IMR-90 (cell line): Measurements from ENCODE around the gene ITPK1. TPM values are rescaled to one million over a fixed set of nuclear protein-coding genes. Genes with fewer than 3 reads are reported as not detected.
A peak's percentile ranks its signal among the peaks of the same experiment; 100 is the strongest.

Experiments used
- ATAC-seq: fragments of 200-7000 bp; cut with Tn5 transposase; 2 replicates; pipeline ENCODE4 v1.9.1; 2020; ENCODE audit warnings: low read depth, mild to moderate bottlenecking, moderate library complexity
- BruUV-seq: library from RNA; stranded (reverse); fragments of 400-500 nt; replicated peaks from 2 replicates; lab custom pipeline; 2021; lab: Mats Ljungman, UMichigan
- CTCF ChIA-PET: fragments of 300-600 bp; formaldehyde crosslinking; extraction: SDS; loops from one replicate; lab custom pipeline; 2021; ENCODE audit warnings: antibody characterized with exemption; lab: Yijun Ruan, JAX
- POLR2A ChIA-PET: fragments of 300-600 bp; sonication (Branson Sonifier 250); formaldehyde crosslinking; loops from one replicate; lab custom pipeline; 2022; ENCODE audit warnings: antibody characterized with exemption; ENCODE audit not compliant: unreplicated experiment; lab: Charles Lee
- DNase-seq: peaks from one replicate; pipeline ENCODE4 v3.0.0; 2013
- H2AFZ ChIP-seq: replicated peaks from 2 replicates; pipeline ENCODE3; 2013; ENCODE audit warnings: low read length, mild to moderate bottlenecking; ENCODE audit not compliant: poor library complexity
- H2AK5ac ChIP-seq: 2 replicates; pipeline ENCODE4 v1.6.1; 2013; ENCODE audit warnings: low read depth, low read length, inconsistent platforms
- H2AK9ac ChIP-seq: replicated peaks from 2 replicates; pipeline ENCODE3; 2013; ENCODE audit warnings: mild to moderate bottlenecking, low read depth, low read length, moderate library complexity; ENCODE audit not compliant: poor library complexity
- H2BK120ac ChIP-seq: 2 replicates; pipeline ENCODE4 v1.6.1; 2013; ENCODE audit warnings: low read depth, low read length, inconsistent platforms
- H2BK15ac ChIP-seq: 3 replicates; pipeline ENCODE4 v1.6.1; 2013; ENCODE audit warnings: low read depth, low read length, inconsistent platforms
- H2BK20ac ChIP-seq: 2 replicates; pipeline ENCODE4 v1.6.1; 2013; ENCODE audit warnings: low read depth, mild to moderate bottlenecking, inconsistent platforms, low read length, moderate library complexity
- H2BK5ac ChIP-seq: 2 replicates; pipeline ENCODE4 v1.6.1; 2013; ENCODE audit warnings: mild to moderate bottlenecking, low read depth, low read length, inconsistent platforms; ENCODE audit not compliant: poor library complexity, severe bottlenecking
- H3K14ac ChIP-seq: replicated peaks from 2 replicates; pipeline ENCODE4 v1.6.1; 2013; ENCODE audit warnings: low read depth, low read length, inconsistent platforms
- H3K18ac ChIP-seq: 2 replicates; pipeline ENCODE4 v1.6.1; 2013; ENCODE audit warnings: low read depth, low read length, control low read depth
- H3K23ac ChIP-seq: 2 replicates; pipeline ENCODE4 v1.6.1; 2013; ENCODE audit warnings: low read depth, low read length, inconsistent platforms
- H3K27ac ChIP-seq: 2 replicates; pipeline ENCODE4 v1.5.1; 2013; ENCODE audit warnings: mild to moderate bottlenecking, control low read depth, low read length; ENCODE audit not compliant: insufficient read depth
- H3K27me3 ChIP-seq: 2 replicates; pipeline ENCODE4 v1.6.1; 2013; ENCODE audit warnings: low read length; ENCODE audit not compliant: control insufficient read depth, insufficient read depth
- H3K36me3 ChIP-seq: 2 replicates; pipeline ENCODE4 v1.6.1; 2013; ENCODE audit warnings: low read length, mixed read lengths; ENCODE audit not compliant: control insufficient read depth, insufficient read depth
- H3K4ac ChIP-seq: 2 replicates; pipeline ENCODE4 v1.6.1; 2013; ENCODE audit warnings: low read depth, low read length, inconsistent platforms
- H3K4me1 ChIP-seq: 2 replicates; pipeline ENCODE4 v1.6.1; 2013; ENCODE audit warnings: low read length, mixed read lengths; ENCODE audit not compliant: control insufficient read depth, insufficient read depth
- H3K4me2 ChIP-seq: 2 replicates; pipeline ENCODE4 v1.6.1; 2013; ENCODE audit warnings: low read depth, mild to moderate bottlenecking, control low read depth, low read length, moderate library complexity
- H3K4me3 ChIP-seq: 2 replicates; pipeline ENCODE4 v1.5.1; 2013; ENCODE audit warnings: low read depth, mild to moderate bottlenecking, control low read depth, low read length, moderate library complexity; ENCODE audit not compliant: insufficient read depth
- H3K56ac ChIP-seq: 2 replicates; pipeline ENCODE4 v1.6.1; 2013; ENCODE audit warnings: low read length, inconsistent platforms; ENCODE audit not compliant: insufficient read depth; ENCODE audit errors: extremely low read depth
- H3K79me1 ChIP-seq, 2 experiments: 2 replicates each; pipeline ENCODE4 v1.6.1; 2013; ENCODE audit warnings: low read length in 2 of 2, inconsistent platforms in 1 of 2, low read depth in 1 of 2
- H3K9ac ChIP-seq: 2 replicates; pipeline ENCODE4 v1.6.1; 2013; ENCODE audit warnings: low read depth, low read length, control low read depth
- H3K9me1 ChIP-seq: 2 replicates; pipeline ENCODE4 v1.6.1; 2013; ENCODE audit warnings: low read length, inconsistent platforms; ENCODE audit not compliant: insufficient read depth
- H3K9me3 ChIP-seq: 2 replicates; pipeline ENCODE4 v1.6.1; 2013; ENCODE audit warnings: low read length; ENCODE audit not compliant: control insufficient read depth, insufficient read depth
- H4K20me1 ChIP-seq: 2 replicates; pipeline ENCODE4 v1.6.1; 2013; ENCODE audit warnings: low read length, inconsistent platforms; ENCODE audit not compliant: insufficient read depth
- H4K5ac ChIP-seq: 2 replicates; pipeline ENCODE4 v1.6.1; 2013; ENCODE audit warnings: mild to moderate bottlenecking, low read depth, low read length, control low read depth
- H4K8ac ChIP-seq, 2 experiments: 2 replicates each; pipeline ENCODE4 v1.6.1; 2013; ENCODE audit warnings: low read depth in 2 of 2, low read length in 2 of 2, control low read depth in 1 of 2, inconsistent platforms in 1 of 2
- H4K91ac ChIP-seq: 2 replicates; pipeline ENCODE4 v1.6.1; 2013; ENCODE audit warnings: low read depth, low read length, inconsistent platforms; ENCODE audit not compliant: insufficient read depth
- MAFK ChIP-seq: IDR thresholded peaks from 2 replicates; pipeline ENCODE4 v1.6.1; 2012; ENCODE audit warnings: low read depth, low read length, improper control_type of control experiment
- MXI1 ChIP-seq: IDR thresholded peaks from 2 replicates; pipeline ENCODE4 v1.6.1; 2012; ENCODE audit warnings: low read depth, mild to moderate bottlenecking, low read length, moderate library complexity, borderline replicate concordance
- RCOR1 ChIP-seq: IDR thresholded peaks from 2 replicates; pipeline ENCODE4 v1.6.1; 2012; ENCODE audit warnings: mild to moderate bottlenecking, low read length, improper control_type of control experiment; ENCODE audit not compliant: insufficient replicate concordance
- WGBS, 2 experiments: methylation state at CpG; one replicate each; pipeline versions ENCODE4 v1.1.5 to v1.1.7; 2013; ENCODE audit warnings: missing lambda C conversion rate in 2 of 2; ENCODE audit not compliant: insufficient read length in 1 of 2; ENCODE audit errors: extremely low coverage in 2 of 2; 5-methylcytosine and 5-hydroxymethylcytosine counted together
- dilution Hi-C: fragments of 300-500 bp; cut with HindIII; formaldehyde crosslinking; loops from one replicate; pipeline ENCODE4 v1.14.3; 2018; ENCODE audit warnings: low sequenced_read_pairs; ENCODE audit not compliant: unreplicated experiment
- in situ Hi-C: fragments of 300-500 bp; cut with MboI; formaldehyde crosslinking; loops from 3 replicates; pipeline ENCODE4 v1.14.3; 2019; ENCODE audit warnings: low sequenced_read_pairs, inconsistent platforms, mixed read lengths
- intact Hi-C: fragments of 100-400 bp; cut with micrococcal nuclease; formaldehyde crosslinking; loops from 2 replicates; pipeline ENCODE4 v1.10.0; 2022
- polyA plus RNA-seq, 3 experiments: library from polyadenylated mRNA; depleted of rRNA; stranded (reverse); fragments of >200 nt; gene quantifications; 2 replicates each; pipeline ENCODE4 v1.2.3, GENCODE V29; 2012; ENCODE audit warnings: low replicate concordance in 1 of 3
- total RNA-seq: library from RNA; depleted of rRNA; stranded (reverse); fragments of >200 nt; gene quantifications from 2 replicates; pipeline ENCODE4 v1.2.3, GENCODE V29; 2012

The ITPK1 gene
- total and polyA plus RNA-seq, 2 of the 4 experiments (the other 2 are of a cell fraction) = 21.7 to 26.9 TPM

GRCh38 chr14:92960706-92961566 lies 154.8 kb downstream of the ITPK1 start:
- ATAC-seq = peak; percentile 86
- POLR2A ChIA-PET = no interaction called here

More at GRCh38 chr14:92960706-92961566, 154.8 kb downstream of the ITPK1 start:
- Histone ChIP-seq H3K27me3 (no peaks in the 10 kb centered on the region), H4K8ac (no peak overlapping the region), H2AFZ (peak overlapping the region; percentile 84), H4K5ac (no peak overlapping the region), H3K23ac (no peak overlapping the region), H3K18ac (no peak overlapping the region), H3K4me3 (no peak overlapping the region), H2AK5ac (no peak overlapping the region), H4K20me1 (no peaks in the 10 kb centered on the region), H4K91ac (no peak overlapping the region), H2BK120ac (no peak overlapping the region), H3K9ac (no peak overlapping the region), H3K56ac (no peak overlapping the region), H3K14ac (no peak overlapping the region), H3K36me3 (no peaks in the 10 kb centered on the region), H3K4me2 (no peak overlapping the region), H3K27ac (no peak overlapping the region), H3K9me3 (no peaks in the 10 kb centered on the region), H3K4ac (no peak overlapping the region), H2AK9ac (peak overlapping the region; percentile 37), H3K79me1 (no peaks in the 10 kb centered on the region), H2BK15ac (no peak overlapping the region; the same call in 2 of the 3 replicates), H3K9me1 (peaks cover 11% of the 10 kb centered on the region; the same call in 1 of the 2 replicates), H3K4me1 (0 out of 2 replicates have a peak, but pooled peaks cover 1% of the 10 kb centered on the region), H2BK20ac (no peak overlapping the region), H2BK5ac (no peak overlapping the region)
- intact Hi-C loops = no loop called here
- 80% methylated on average over 5 of the region's 18 CpGs; no CpG with 5 or more reads in 1 of the 2 experiments for WGBS, 2 experiments
- peak; percentile 55 for DNase-seq
- in situ Hi-C loops = no loop called here
- dilution Hi-C loops = no loop called here
- no TSS peak for BruUV-seq
- TF ChIP-seq MXI1 (no peak), MAFK (no peak), RCOR1 (peak; percentile 49)
- CTCF ChIA-PET = no interaction called here
